Body of pancreas (tissue), 4 donors: Measurements from ENCODE around the gene SPAG7. TPM values are rescaled to one million over a fixed set of nuclear protein-coding genes. Genes with fewer than 3 reads are reported as not detected.

ENCODE experiments used
- ATAC-seq: fragments of 150-250 bp; one replicate; pipeline ENCODE4 v1.9.1; 2016
- DNase-seq, 4 donors: peaks; one replicate each; pipeline ENCODE4 v3.0.0-alpha.2; 2019
- H3K27ac ChIP-seq, 4 donors: fragments of 200-600 bp; sonication (generic); 1 replicate in 3 of 4; 2 replicates in 1 of 4; pipeline versions ENCODE4 v1.5.1 to v1.6.1; 2016 to 2019; ENCODE audit warnings: mild to moderate bottlenecking in 1 of 4, mixed read lengths in 1 of 4, moderate library complexity in 1 of 4
- H3K27me3 ChIP-seq, 2 donors: fragments of 200-600 bp; sonication (generic); one replicate each; pipeline ENCODE4 v1.6.0; 2016; ENCODE audit warnings: mild to moderate bottlenecking in 1 of 2
- H3K36me3 ChIP-seq, 2 donors: fragments of 200-600 bp; sonication (generic); replicated peaks in 1 of 2; 2 replicates each; pipeline ENCODE4 v1.5.1; 2016; ENCODE audit warnings: low read depth in 2 of 2; ENCODE audit not compliant: insufficient read depth in 1 of 2
- H3K4me1 ChIP-seq: fragments of 200-600 bp; sonication (generic); one replicate; pipeline ENCODE4 v1.6.0; 2016
- H3K4me3 ChIP-seq, 2 donors: fragments of 200-600 bp; sonication (generic); 1 replicate in 1 of 2; 2 replicates in 1 of 2; pipeline ENCODE4 v1.5.1; 2016 to 2019
- H3K9me3 ChIP-seq, 3 donors: fragments of 200-600 bp; sonication (generic); 1 replicate in 2 of 3; 2 replicates in 1 of 3; pipeline ENCODE4 v1.5.1; 2016
- CTCF ChIP-seq, 7 experiments: fragments of 450-650 bp in 4 of 7; fragments of 200-600 bp in 3 of 7; sonication (generic) in 3 of 7; IDR thresholded peaks; one replicate each; pipeline ENCODE4 v1.5.1; 2016 to 2019; ENCODE audit warnings: antibody characterized with exemption in 7 of 7
- POLR2A ChIP-seq, 3 donors: fragments of 450-650 bp; IDR thresholded peaks; one replicate each; pipeline ENCODE4 v1.6.1; 2016; ENCODE audit warnings: antibody characterized with exemption in 3 of 3, mild to moderate bottlenecking in 2 of 3
- WGBS, 2 donors: methylation state at CpG; one replicate each; pipeline ENCODE4 v1.1.5; 2017; 5-methylcytosine and 5-hydroxymethylcytosine counted together
- intact Hi-C: fragments of 100-400 bp; cut with DNase I; formaldehyde crosslinking; loops from one replicate; pipeline ENCODE4 v1.15.1; 2023
- total RNA-seq, 2 donors: library from RNA; depleted of rRNA; stranded (reverse); fragments of >200 nt; gene quantifications; one replicate each; pipeline ENCODE4 v1.1.0, GENCODE V29; 2016

The SPAG7 gene
- total RNA-seq, 2 donors from 2014 or later, result 26.2 to 29.0 TPM

GRCh38 chr17:4944554-4945175, 23.0 kb downstream of the SPAG7 start:
- H3K4me3 ChIP-seq, result no peak overlapping the region
- H3K27me3 ChIP-seq, result no peaks in the 10 kb centered on the region
- H3K36me3 ChIP-seq, result peaks cover 0 to 4% of the 10 kb centered on the region in 2 donors
- TF ChIP-seq POLR2A (IDR thresholded peaks at IDR 0.05) (no peak), CTCF (IDR thresholded peaks at IDR 0.05) (no peak)
- WGBS, 2 donors, result 49 to 59% methylated on average over 5 to 8 of the region's 8 CpGs
- peak overlapping the region; percentile 4 to 99 (median 32) for H3K27ac ChIP-seq
- DNase-seq, result no peak
- no peaks in the 10 kb centered on the region for H3K9me3 ChIP-seq
- H3K4me1 ChIP-seq, result peaks cover 38% of the 10 kb centered on the region
- no peak for ATAC-seq
- intact Hi-C loops, result no loop called here

- Histone ChIP-seq H3K9me3 (no peaks in the 10 kb centered on the region), H3K4me1 (peaks cover 38% of the 10 kb centered on the region), H3K27ac (peak overlapping the region in 2 of 4 donors; percentile 37 to 99), H3K4me3 (no peak overlapping the region), H3K36me3 (peaks cover 0 to 4% of the 10 kb centered on the region in 2 donors), H3K27me3 (no peaks in the 10 kb centered on the region)
- 65 to 81% methylated on average over 3 of the region's 3 CpGs for WGBS, 2 donors
- TF ChIP-seq POLR2A (IDR thresholded peaks at IDR 0.05), result peak in 1 of 3 donors; percentile 12
- TF ChIP-seq CTCF (IDR thresholded peaks at IDR 0.05), result no peak
- DNase-seq (no peak), ATAC-seq (no peak)
- intact Hi-C loops, result no loop called here
These were observed 23.5 kb downstream of the SPAG7 start for GRCh38 chr17:4944163-4944553.

GRCh38 chr17:4942760-4943508, 24.7 kb downstream of the SPAG7 start:
- WGBS, 2 donors, result 77 to 82% methylated on average over 13 of the region's 13 CpGs
- no peaks in the 10 kb centered on the region for H3K9me3 ChIP-seq
- peaks cover 50% of the 10 kb centered on the region for H3K4me1 ChIP-seq
- no peaks in the 10 kb centered on the region for H3K27me3 ChIP-seq
- no peak overlapping the region for H3K27ac ChIP-seq
- no peak for ATAC-seq
- intact Hi-C loops, result no loop called here
- TF ChIP-seq POLR2A (IDR thresholded peaks at IDR 0.05) (no peak), CTCF (IDR thresholded peaks at IDR 0.05) (no peak)
- H3K36me3 ChIP-seq, result peaks cover 0 to 7% of the 10 kb centered on the region in 2 donors
- no peak overlapping the region for H3K4me3 ChIP-seq
- no peak for DNase-seq

GRCh38 chr17:4941319-4941610, 26.4 kb downstream of the SPAG7 start:
- DNase-seq (no peak), ATAC-seq (no peak)
- TF ChIP-seq POLR2A (IDR thresholded peaks at IDR 0.05) (no peak), CTCF (IDR thresholded peaks at IDR 0.05) (no peak)
- intact Hi-C loops, result no loop called here
- 14 to 20% methylated on average over 4 of the region's 4 CpGs for WGBS, 2 donors
- H3K27me3 ChIP-seq, result no peaks in the 10 kb centered on the region
- peaks cover 41% of the 10 kb centered on the region for H3K4me1 ChIP-seq
- peaks cover 0 to 13% of the 10 kb centered on the region in 2 donors for H3K36me3 ChIP-seq
- peak overlapping the region in 3 of 4 donors; percentile 90 to 94 (median 92) for H3K27ac ChIP-seq
- peak overlapping the region; percentile 78 to 92 for H3K4me3 ChIP-seq
- H3K9me3 ChIP-seq, result no peaks in the 10 kb centered on the region
